Posterior vena cava (tissue), 2 donors: ENCODE results near the gene RAB19. TPM values are rescaled to one million over a fixed set of nuclear protein-coding genes. Genes with fewer than 3 reads are reported as not detected.
"Not testable (repeated sequence)": the region's sequence is repeated elsewhere in the genome, so short reads cannot be mapped to it uniquely, and the experiment has no call there.

Experiments
- DNase-seq: peaks from one replicate; pipeline ENCODE4 v3.0.0-alpha.2; 2020; ENCODE audit warnings: low spot score
- intact Hi-C, 2 donors: fragments of 100-400 bp; cut with DNase I; formaldehyde crosslinking; loops; one replicate each; pipeline versions ENCODE4 v1.14.1 to v1.14.2; 2022 to 2023
- total RNA-seq, 2 donors: library from RNA; stranded (reverse); fragmentation: NEBNext Ultra II Directional; extraction: Animal tissue kit (Norgen Biotek cat#: 25700); gene quantifications; one replicate each; pipeline ENCODE4 v1.2.1, GENCODE V29; 2021
- donor health status: DM: yes; HTN: yes; CAD: no.
- donor health status: DM: yes; HTN: yes; CAD: no.

RAB19 gene
- total RNA-seq, 2 donors from 2014 or later, result not detected

- peak; percentile 95 for DNase-seq
- intact Hi-C loops, result no loop called here
Observed at GRCh38 chr7:140397784-140398750, 5.8 kb upstream of the RAB19 start, which contains the start of gene SLC37A3. Gene SLC37A3 (minus strand): TSS chr7:140398530. CDS start chr7:140382526, 16,004 bp downstream.

- intact Hi-C loops, result no loop called here
- DNase-seq, result no peak
Observed at GRCh38 chr7:140398821-140399220, 5.0 kb upstream of the RAB19 start.

GRCh38 chr7:140400381-140400780 is 3.5 kb upstream of the RAB19 start:
- intact Hi-C loops, result no loop called here
- DNase-seq, result no peak

- intact Hi-C loops, result no loop called here
Observed at GRCh38 chr7:140402178-140402835, 1.6 kb upstream of the RAB19 start.

GRCh38 chr7:140404565-140405065 is 757 bp downstream of the RAB19 start:
- no peak for DNase-seq
- intact Hi-C loops, result no loop called here

More at GRCh38 chr7:140402178-140402835, 1.6 kb upstream of the RAB19 start:
- DNase-seq, result no peak

- intact Hi-C loops, result no loop called here
- no peak for DNase-seq
Observed at GRCh38 chr7:140415361-140415760, 11.5 kb downstream of the RAB19 start.

- peak; percentile 5 for DNase-seq
- intact Hi-C loops, result not testable (repeated sequence)
Observed at GRCh38 chr7:140415816-140416215, 12.0 kb downstream of the RAB19 start.

GRCh38 chr7:140416560-140416959 is 12.7 kb downstream of the RAB19 start:
- intact Hi-C loops, result no loop called here
- DNase-seq, result peak; percentile 42

- intact Hi-C loops, result no loop called here
- peak; percentile 51 for DNase-seq
Observed at GRCh38 chr7:140417456-140418155, 13.7 kb downstream of the RAB19 start.

GRCh38 chr7:140418156-140418472 is 14.3 kb downstream of the RAB19 start:
- intact Hi-C loops, result not testable (repeated sequence)
- DNase-seq, result peak; percentile 3

GRCh38 chr7:140418653-140419052 is 14.8 kb downstream of the RAB19 start:
- peak; percentile 20 for DNase-seq
- intact Hi-C loops, result no loop called here

- intact Hi-C loops, result no loop called here
- peak; percentile 22 for DNase-seq
Observed at GRCh38 chr7:140421521-140421920, 17.7 kb downstream of the RAB19 start.

- DNase-seq, result no peak
- intact Hi-C loops, result no loop called here
Observed at GRCh38 chr7:140423501-140423900, 19.6 kb downstream of the RAB19 start.

- no peak for DNase-seq
- intact Hi-C loops, result no loop called here
Observed at GRCh38 chr7:140425718-140426117, 21.9 kb downstream of the RAB19 start.

- intact Hi-C loops, result no loop called here
Observed at GRCh38 chr7:140426130-140426529, 22.3 kb downstream of the RAB19 start.

GRCh38 chr7:140433396-140433795 is 29.5 kb downstream of the RAB19 start:
- intact Hi-C loops, result no loop called here
- peak; percentile 4 for DNase-seq

More at GRCh38 chr7:140426130-140426529, 22.3 kb downstream of the RAB19 start:
- no peak for DNase-seq

GRCh38 chr7:140435252-140435895 is 31.5 kb downstream of the RAB19 start:
- DNase-seq, result no peak

GRCh38 chr7:140439359-140439758 is 35.5 kb downstream of the RAB19 start:
- intact Hi-C loops, result no loop called here
- no peak for DNase-seq

More at GRCh38 chr7:140435252-140435895, 31.5 kb downstream of the RAB19 start:
- intact Hi-C loops, result no loop called here

GRCh38 chr7:140440593-140440992 is 36.7 kb downstream of the RAB19 start:
- no peak for DNase-seq
- intact Hi-C loops, result no loop called here
